OCI-LY3 (cell line): Measurements from ENCODE around the gene AHDC1.

ENCODE experiments used
- CTCF ChIP-seq: fragments of 200-600, 300-600 bp; sonication (generic); IDR thresholded peaks from 2 replicates; pipeline ENCODE4 v1.5.1; 2014; ENCODE audit warnings: antibody characterized with exemption, low read length, low read depth
- EZH2phosphoT487 ChIP-seq: fragments of 200-600 bp; shearing (Covaris generic); IDR thresholded peaks from 2 replicates; pipeline ENCODE4 v1.6.1; 2018; ENCODE audit warnings: antibody characterized with exemption, mixed run types, low read depth

GRCh38 chr1:27528818-27529703 lies 74.9 kb downstream of the AHDC1 start:
- no peak for TF ChIP-seq CTCF
- TF ChIP-seq EZH2phosphoT487 = no peak
